Stimulated activated CD8-positive, alpha-beta memory T cell treated with anti-CD3 and anti-CD28 coated beads, Interleukin-4, amount 100 ng/mL, for 1 hour (primary cell): ENCODE measurements around the gene C5orf47.

ENCODE experiments used
- DNase-seq, 2 donors: peaks; one replicate each; pipeline ENCODE4 v3.0.0-alpha.2; 2020; ENCODE audit warnings: low read depth in 2 of 2, low spot score in 1 of 2

C5orf47 gene

GRCh38 chr5:173988554-173989431 lies at the start of gene C5orf47:
C5orf47 (plus strand) TSS chr5:173989170; CDS start chr5:173989264, 94 bp downstream.
- no peak for DNase-seq

- DNase-seq, result no peak
Observed at GRCh38 chr5:173940269-173940668, 48.7 kb upstream of the C5orf47 start.

GRCh38 chr5:173941102-173941501 lies 47.9 kb upstream of the C5orf47 start:
- DNase-seq, result no peak

- DNase-seq, result no peak
Observed at GRCh38 chr5:173941758-173942401, 47.1 kb upstream of the C5orf47 start.

- no peak for DNase-seq
Observed at GRCh38 chr5:173944511-173944910, 44.5 kb upstream of the C5orf47 start.

- DNase-seq, result no peak
Observed at GRCh38 chr5:173945160-173945559, 43.8 kb upstream of the C5orf47 start.

GRCh38 chr5:173946323-173946722 lies 42.6 kb upstream of the C5orf47 start:
- no peak for DNase-seq

- no peak for DNase-seq
Observed at GRCh38 chr5:173950829-173951228, 38.1 kb upstream of the C5orf47 start.

- no peak for DNase-seq
Observed at GRCh38 chr5:173953528-173954090, 35.4 kb upstream of the C5orf47 start.

GRCh38 chr5:173954671-173955521 lies 34.1 kb upstream of the C5orf47 start:
- DNase-seq, result no peak

GRCh38 chr5:173960986-173961385 lies 28.0 kb upstream of the C5orf47 start:
- DNase-seq, result no peak

- DNase-seq, result no peak
Observed at GRCh38 chr5:173961418-173961817, 27.6 kb upstream of the C5orf47 start.

GRCh38 chr5:173962436-173962972 lies 26.5 kb upstream of the C5orf47 start:
- DNase-seq, result no peak

- no peak for DNase-seq
Observed at GRCh38 chr5:173963182-173963838, 25.7 kb upstream of the C5orf47 start.

- DNase-seq, result no peak
Observed at GRCh38 chr5:173963867-173964441, 25.0 kb upstream of the C5orf47 start.

- no peak for DNase-seq
Observed at GRCh38 chr5:173964506-173964905, 24.5 kb upstream of the C5orf47 start.

GRCh38 chr5:173967241-173967640 lies 21.7 kb upstream of the C5orf47 start:
- no peak for DNase-seq

- no peak for DNase-seq
Observed at GRCh38 chr5:173968154-173968797, 20.7 kb upstream of the C5orf47 start.
